ENCODE results near the gene SH2D4B.

SH2D4B gene

DNA sequence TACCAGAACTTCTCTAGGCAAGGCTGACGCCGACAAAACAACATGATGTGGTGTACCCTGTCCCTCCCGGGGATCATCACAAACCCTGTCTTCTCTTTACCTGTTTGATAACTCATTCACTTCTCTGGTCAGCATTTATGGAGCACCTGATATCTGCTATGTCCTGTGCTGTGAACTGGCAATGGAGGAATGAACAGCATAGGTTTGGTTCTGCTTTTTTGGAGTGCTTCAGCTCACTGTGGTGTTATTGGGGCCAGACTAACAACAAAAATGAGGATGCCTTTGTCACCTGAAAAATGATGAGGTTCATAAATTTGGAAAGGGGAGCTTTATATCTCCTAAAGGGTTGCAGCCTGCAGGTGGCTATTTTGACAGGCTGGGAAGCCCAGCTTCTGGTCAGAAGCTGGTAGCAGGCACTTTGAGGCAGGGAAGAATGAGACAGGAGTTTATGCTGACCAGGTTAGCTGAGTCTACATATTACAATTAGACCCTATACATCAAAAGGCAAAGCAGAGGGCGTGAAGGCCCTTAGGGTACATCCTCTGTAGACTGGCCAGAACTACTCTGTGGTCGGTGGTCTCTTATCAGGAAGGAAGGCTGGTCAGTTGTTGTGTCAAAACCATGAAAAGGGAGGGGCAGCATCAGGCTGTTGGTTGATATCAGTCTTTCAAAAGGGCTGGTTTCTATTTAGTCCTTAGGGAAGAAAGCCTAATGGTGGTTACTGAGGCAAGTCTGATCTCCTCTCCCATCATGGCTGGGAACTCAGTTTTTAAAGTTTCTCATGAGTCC lies 42.3 kb downstream of the SH2D4B start (continued):
- TF ChIP-seq, protein P1, sequence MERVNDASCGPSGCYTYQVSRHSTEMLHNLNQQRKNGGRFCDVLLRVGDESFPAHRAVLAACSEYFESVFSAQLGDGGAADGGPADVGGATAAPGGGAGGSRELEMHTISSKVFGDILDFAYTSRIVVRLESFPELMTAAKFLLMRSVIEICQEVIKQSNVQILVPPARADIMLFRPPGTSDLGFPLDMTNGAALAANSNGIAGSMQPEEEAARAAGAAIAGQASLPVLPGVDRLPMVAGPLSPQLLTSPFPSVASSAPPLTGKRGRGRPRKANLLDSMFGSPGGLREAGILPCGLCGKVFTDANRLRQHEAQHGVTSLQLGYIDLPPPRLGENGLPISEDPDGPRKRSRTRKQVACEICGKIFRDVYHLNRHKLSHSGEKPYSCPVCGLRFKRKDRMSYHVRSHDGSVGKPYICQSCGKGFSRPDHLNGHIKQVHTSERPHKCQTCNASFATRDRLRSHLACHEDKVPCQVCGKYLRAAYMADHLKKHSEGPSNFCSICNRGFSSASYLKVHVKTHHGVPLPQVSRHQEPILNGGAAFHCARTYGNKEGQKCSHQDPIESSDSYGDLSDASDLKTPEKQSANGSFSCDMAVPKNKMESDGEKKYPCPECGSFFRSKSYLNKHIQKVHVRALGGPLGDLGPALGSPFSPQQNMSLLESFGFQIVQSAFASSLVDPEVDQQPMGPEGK (CRISPR knock-in tag; IDR thresholded peaks at IDR 0.05; ENCODE audit: borderline replicate concordance) = no peak
- TF ChIP-seq CREB5 (CRISPR knock-in tag; IDR thresholded peaks at IDR 0.05; ENCODE audit: low read depth) (no peak), POU6F1 (CRISPR knock-in tag; IDR thresholded peaks at IDR 0.05; ENCODE audit: borderline replicate concordance, low read depth) (no peak), ISL1 (CRISPR knock-in tag; IDR thresholded peaks at IDR 0.05) (no peak), SNAI2 (CRISPR knock-in tag; IDR thresholded peaks at IDR 0.05) (no peak), BACH2 (CRISPR knock-in tag; IDR thresholded peaks at IDR 0.05; ENCODE audit: borderline replicate concordance) (no peak), RARB (CRISPR knock-in tag; IDR thresholded peaks at IDR 0.05) (no peak)

DNA sequence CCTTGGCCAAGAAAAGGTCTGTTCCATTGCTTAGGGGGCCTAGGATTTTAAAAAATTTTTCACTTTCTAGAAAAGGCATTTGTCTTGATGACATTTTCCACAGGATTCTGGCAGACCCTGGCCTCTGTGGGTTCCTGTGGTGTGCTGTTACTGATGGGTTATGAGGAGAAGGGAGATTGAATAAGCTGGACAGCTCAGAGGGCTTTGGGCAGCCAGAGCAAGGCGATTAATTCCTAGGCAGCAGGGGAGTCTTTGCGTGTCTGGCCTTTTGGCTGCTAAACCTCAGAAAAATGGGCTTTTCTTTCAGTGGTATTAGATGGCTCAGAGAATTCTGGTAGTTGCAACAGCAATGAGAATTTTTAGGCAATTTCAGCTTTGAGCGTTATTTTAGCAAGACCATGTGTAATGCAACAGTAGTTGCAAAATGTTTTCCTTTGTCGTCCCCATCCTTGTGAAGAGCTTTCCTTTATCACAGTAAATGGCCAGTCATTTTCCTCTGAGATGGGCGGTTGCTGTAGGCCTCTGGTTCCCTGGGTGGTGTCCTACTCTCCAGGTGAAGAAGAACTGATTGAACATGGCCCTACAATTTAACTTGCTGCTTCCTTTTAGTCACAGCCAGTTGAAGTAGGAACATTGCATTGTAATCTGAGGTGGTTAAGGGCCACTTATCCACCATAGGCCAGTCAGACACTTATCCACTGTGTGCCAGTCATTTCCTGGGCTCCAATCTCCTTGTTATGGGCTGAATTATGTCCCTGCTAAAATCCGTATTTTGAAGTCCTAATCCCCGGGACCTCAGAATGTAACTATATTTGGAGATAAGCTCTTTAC lies 43.2 kb downstream of the SH2D4B start:
- no peak for TF ChIP-seq OSR1 (CRISPR knock-in tag; IDR thresholded peaks at IDR 0.05)
- no peak for TF ChIP-seq ZNF8 (CRISPR knock-in tag; IDR thresholded peaks at IDR 0.05)
- TF ChIP-seq RARB (CRISPR knock-in tag; IDR thresholded peaks at IDR 0.05) = no peak
- TF ChIP-seq PPARA (CRISPR knock-in tag; IDR thresholded peaks at IDR 0.05; ENCODE audit: borderline replicate concordance) = no peak
- no peak for TF ChIP-seq ZC3H10 (CRISPR knock-in tag; IDR thresholded peaks at IDR 0.05)
- TF ChIP-seq ZFP30 (CRISPR knock-in tag; IDR thresholded peaks at IDR 0.05) = no peak
- ATAC-seq = no peak

DNA sequence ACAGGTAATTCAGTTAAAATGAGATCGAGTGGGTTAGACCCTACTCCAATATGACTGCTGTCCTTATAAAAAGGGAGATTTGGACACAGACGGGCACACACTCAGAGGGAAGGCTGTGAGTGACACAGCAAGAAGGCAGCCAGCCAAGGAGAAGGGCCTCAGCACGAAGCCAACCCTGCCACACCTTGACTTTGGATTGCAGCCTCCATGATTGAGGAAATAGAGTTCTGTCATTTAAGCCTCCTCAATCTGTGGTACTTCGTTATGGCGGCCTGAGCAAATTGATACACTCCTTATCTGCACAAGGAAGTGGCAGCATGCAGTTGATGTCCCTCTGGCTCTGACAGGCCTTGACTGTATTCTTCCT lies 43.8 kb downstream of the SH2D4B start:
- TF ChIP-seq ISL1 (CRISPR knock-in tag; IDR thresholded peaks at IDR 0.05) = no peak
- TF ChIP-seq CSDC2 (CRISPR knock-in tag; IDR thresholded peaks at IDR 0.05) = no peak
- no peak for TF ChIP-seq CSRNP3 (CRISPR knock-in tag; IDR thresholded peaks at IDR 0.05)
- no peak for TF ChIP-seq ZNF565 (CRISPR knock-in tag; conservative IDR thresholded peaks at IDR 0.05; ENCODE audit: low read depth)
- TF ChIP-seq ARNTL (CRISPR knock-in tag; IDR thresholded peaks at IDR 0.05; ENCODE audit: borderline replicate concordance, low read depth) = no peak
- no peak for TF ChIP-seq ZNF8 (CRISPR knock-in tag; IDR thresholded peaks at IDR 0.05)
- TF ChIP-seq SNAI2 (CRISPR knock-in tag; IDR thresholded peaks at IDR 0.05) = no peak
- TF ChIP-seq, protein P2, sequence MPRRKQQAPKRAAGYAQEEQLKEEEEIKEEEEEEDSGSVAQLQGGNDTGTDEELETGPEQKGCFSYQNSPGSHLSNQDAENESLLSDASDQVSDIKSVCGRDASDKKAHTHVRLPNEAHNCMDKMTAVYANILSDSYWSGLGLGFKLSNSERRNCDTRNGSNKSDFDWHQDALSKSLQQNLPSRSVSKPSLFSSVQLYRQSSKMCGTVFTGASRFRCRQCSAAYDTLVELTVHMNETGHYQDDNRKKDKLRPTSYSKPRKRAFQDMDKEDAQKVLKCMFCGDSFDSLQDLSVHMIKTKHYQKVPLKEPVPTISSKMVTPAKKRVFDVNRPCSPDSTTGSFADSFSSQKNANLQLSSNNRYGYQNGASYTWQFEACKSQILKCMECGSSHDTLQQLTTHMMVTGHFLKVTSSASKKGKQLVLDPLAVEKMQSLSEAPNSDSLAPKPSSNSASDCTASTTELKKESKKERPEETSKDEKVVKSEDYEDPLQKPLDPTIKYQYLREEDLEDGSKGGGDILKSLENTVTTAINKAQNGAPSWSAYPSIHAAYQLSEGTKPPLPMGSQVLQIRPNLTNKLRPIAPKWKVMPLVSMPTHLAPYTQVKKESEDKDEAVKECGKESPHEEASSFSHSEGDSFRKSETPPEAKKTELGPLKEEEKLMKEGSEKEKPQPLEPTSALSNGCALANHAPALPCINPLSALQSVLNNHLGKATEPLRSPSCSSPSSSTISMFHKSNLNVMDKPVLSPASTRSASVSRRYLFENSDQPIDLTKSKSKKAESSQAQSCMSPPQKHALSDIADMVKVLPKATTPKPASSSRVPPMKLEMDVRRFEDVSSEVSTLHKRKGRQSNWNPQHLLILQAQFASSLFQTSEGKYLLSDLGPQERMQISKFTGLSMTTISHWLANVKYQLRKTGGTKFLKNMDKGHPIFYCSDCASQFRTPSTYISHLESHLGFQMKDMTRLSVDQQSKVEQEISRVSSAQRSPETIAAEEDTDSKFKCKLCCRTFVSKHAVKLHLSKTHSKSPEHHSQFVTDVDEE (CRISPR knock-in tag; IDR thresholded peaks at IDR 0.05) = no peak
- no peak for TF ChIP-seq RARB (CRISPR knock-in tag; IDR thresholded peaks at IDR 0.05)
- no peak for TF ChIP-seq BACH2 (CRISPR knock-in tag; IDR thresholded peaks at IDR 0.05; ENCODE audit: borderline replicate concordance)
- TF ChIP-seq, protein P1 (CRISPR knock-in tag; IDR thresholded peaks at IDR 0.05; ENCODE audit: borderline replicate concordance) = no peak
- TF ChIP-seq TOX (CRISPR knock-in tag; IDR thresholded peaks at IDR 0.05; ENCODE audit: borderline replicate concordance) = no peak
- no peak for TF ChIP-seq ZFP30 (CRISPR knock-in tag; IDR thresholded peaks at IDR 0.05)
- TF ChIP-seq ESRRG (CRISPR knock-in tag; IDR thresholded peaks at IDR 0.05) = no peak
- no peak for TF ChIP-seq ZNF70 (CRISPR knock-in tag; IDR thresholded peaks at IDR 0.05)
- no peak for TF ChIP-seq POU6F1 (CRISPR knock-in tag; IDR thresholded peaks at IDR 0.05; ENCODE audit: borderline replicate concordance, low read depth)
- no peak for TF ChIP-seq GLIS3 (CRISPR knock-in tag; IDR thresholded peaks at IDR 0.05)
- ATAC-seq = no peak
